Measurements from ENCODE around the gene SH3RF3. TPM values are rescaled to one million over a fixed set of nuclear protein-coding genes. Genes with fewer than 3 reads are reported as not detected.

SH3RF3 gene
- total RNA-seq, 1 donor, result 0.54 TPM

DNA sequence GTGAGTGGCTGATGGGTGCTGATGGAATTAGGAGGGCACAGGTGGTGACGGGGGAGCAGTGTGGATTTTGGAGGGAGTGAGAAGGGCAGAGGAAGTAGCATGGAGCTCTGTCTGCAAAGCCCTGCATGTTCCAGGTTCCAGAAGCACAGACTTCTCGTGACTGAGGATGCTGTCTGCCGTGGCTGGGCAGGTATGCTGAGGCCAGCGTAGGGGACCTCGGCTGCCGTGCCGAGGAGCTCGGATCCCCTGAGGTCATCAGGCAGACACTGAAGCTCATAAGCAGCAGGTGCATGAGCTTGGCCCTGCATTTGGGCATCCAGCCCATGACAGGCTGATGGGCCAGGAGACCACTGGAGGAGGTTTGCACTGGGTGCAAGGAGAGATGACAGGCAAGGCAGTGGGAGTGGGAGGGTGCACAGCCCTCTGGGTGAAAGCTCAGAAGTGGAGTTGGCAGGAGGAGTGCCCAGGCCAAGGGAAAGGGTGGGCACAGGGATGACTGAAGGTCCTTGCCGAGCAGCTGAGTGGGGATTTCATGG is 215.3 kb downstream of the SH3RF3 start:
- no peak for DNase-seq (ENCODE audit: low read depth in 2 of 3, low spot score in 2 of 3)

DNA sequence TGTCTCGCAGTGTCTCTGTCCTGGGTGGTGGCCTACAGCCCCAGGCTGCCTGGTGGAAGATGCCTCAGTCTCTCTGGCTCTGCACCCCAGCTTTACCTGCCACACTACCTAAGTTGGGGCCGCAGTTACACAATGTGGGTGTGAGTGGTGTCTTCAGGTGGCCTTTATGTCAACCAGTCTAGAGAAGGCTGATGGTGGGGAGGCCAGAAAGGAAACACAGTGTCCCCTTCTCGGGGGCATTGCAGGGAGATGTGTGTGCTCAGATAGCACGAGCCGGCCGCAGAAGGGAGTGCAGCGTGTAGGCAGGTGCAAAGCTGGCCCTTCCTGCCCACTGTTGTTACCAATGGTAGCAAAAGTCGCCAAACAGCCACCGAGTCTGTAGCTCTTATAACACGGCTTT is 216.1 kb downstream of the SH3RF3 start:
- no peak for DNase-seq (ENCODE audit: low read depth in 2 of 3, low spot score in 2 of 3)

DNA sequence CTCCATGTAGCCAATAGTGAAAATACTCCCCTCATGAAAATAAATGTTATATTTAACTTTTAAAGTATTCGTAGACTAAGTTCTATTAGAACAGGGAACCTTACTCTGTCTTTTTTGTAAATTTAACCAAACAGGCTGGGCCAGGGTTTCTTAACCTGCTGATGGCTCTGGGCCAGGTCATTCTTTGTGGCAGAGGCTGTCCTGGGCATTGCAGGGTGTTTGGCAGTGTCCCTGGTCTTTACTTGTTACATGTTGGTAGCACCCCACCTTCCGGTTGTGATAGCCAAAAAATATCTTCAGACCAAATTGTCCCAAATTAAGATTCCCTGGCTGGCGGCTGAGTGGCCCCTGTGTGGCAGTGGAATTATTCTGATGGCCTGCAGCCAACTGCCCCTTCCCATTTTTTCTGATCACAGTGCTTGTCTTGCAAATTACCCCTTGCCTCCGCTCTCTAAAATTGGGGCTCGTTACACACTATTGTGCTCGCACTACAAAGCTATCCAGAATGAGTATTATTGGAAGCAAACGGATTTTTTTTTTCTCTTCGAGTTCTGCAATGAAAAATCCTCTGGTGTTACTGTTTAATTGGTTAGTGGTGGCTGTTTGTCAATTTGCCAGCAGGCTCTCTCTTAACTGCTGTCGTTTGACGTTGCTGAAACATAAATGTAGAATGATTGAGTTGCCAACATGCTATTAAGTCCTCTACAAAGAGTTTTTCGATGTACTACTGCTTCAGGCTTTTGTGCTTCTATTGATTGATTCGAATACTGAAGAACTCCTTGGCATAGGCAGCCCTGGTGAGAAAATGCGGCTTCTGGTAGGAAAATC is 216.9 kb downstream of the SH3RF3 start:
- DNase-seq (ENCODE audit: low read depth in 2 of 3, low spot score in 2 of 3), result no peak

DNA sequence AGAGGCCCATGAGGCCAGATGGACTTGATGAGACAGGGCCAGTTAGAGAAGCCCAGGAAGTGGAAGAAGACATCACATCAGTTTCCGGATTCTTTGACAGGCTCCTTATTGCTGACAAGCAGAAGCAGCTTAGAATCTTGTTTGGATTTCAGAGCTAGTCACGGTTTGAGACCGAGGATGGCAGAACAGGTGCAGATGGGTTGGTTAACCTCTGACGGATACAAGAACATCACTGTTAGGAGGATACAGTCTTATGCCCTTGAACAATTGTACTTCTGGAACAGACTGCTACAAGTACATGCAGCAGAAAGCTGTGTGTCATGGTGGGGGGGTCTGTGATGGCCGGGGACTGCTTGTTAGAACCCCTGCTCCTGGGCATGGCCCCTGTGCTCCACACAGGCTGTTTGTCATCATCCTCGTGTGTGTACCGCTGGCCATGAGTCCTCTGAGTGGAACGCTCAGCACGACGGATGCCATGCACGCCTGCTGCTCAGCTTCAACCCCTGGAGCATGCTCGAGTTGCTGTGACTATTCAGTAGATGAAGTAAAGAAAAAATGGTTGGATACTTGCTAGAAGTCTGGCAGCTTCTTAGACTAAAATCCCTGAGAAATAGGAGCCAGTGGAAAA is 217.7 kb downstream of the SH3RF3 start:
- DNase-seq (ENCODE audit: low read depth in 2 of 3, low spot score in 2 of 3), result no peak

DNA sequence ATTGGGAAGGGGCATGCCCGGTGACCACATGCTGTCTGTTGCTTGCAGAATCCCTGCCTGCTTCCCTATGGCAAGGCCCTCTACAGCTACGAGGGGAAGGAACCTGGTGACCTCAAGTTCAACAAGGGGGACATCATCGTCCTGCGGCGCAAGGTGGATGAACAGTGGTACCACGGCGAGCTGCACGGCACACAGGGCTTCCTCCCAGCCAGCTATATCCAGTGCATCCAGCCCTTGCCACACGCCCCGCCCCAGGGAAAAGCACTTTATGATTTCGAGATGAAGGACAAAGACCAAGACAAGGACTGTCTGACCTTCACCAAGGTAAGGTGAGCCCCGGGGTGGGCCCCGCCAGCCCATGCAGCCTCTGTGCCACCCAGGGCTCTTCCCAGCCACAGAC is 218.6 kb downstream of the SH3RF3 start:
- no peak for DNase-seq (ENCODE audit: low read depth in 2 of 3, low spot score in 2 of 3)

DNA sequence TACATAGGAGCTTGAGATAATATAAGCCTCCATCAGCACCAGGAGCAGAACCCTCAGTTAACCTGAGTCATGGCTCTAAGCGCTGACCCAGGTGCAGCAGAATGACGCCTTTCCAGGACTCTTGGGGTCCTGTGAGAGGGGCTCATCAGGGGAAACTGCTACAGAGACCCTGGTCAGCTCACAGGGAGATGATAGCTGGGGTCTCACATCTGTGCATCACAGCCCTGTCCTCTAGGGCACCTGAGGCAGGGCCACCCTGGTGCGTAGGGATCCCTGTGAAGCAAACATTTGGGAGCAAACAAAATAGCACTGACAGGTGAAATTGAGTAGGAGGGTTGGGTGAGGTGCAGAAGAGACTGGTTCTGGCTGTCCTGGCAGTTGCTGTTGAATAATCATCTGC is 219.2 kb downstream of the SH3RF3 start:
- no peak for DNase-seq (ENCODE audit: low read depth in 2 of 3, low spot score in 2 of 3)

DNA sequence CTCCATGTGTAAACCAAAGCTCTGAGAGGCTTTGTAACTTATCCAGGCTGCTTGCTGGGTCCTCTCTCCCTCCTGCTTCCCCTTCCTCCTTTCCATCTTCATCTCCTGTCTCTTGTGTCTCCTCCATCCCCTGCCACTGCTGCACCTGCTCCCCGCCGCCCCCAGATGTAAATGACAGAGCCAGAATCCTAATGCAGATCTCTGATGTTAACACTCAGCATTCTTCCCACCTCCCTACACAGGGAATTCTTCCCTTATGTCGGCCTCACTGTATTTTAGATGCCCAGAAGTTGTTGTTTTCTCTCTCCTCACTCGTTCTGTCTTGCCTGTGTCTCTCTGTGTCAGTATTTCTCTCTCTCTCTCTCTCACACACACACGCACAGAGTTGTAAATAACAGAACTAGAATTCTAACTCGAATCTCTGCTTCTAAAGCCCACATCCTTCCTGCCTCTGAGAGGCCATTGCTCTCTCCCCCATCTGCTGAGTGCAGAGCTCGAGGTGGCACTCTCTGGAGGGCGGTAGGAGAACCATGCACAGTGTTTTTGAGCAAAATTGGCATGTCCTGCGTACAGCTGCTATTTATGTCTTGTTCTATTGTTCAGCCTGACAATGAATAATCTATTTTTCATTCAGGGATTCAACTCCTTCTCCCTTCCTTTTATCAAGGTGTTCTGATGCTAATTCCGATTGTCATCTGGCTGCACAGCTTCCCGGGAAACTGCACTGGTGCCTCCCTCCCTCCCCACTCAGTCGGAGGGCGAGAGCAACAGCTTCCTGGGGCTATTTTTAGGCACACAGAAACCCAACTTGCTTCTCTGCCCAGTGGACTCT is 219.9 kb downstream of the SH3RF3 start:
- peak; percentile 30 to 90 (median 71) for DNase-seq (ENCODE audit: low read depth in 2 of 3, low spot score in 2 of 3)

DNA sequence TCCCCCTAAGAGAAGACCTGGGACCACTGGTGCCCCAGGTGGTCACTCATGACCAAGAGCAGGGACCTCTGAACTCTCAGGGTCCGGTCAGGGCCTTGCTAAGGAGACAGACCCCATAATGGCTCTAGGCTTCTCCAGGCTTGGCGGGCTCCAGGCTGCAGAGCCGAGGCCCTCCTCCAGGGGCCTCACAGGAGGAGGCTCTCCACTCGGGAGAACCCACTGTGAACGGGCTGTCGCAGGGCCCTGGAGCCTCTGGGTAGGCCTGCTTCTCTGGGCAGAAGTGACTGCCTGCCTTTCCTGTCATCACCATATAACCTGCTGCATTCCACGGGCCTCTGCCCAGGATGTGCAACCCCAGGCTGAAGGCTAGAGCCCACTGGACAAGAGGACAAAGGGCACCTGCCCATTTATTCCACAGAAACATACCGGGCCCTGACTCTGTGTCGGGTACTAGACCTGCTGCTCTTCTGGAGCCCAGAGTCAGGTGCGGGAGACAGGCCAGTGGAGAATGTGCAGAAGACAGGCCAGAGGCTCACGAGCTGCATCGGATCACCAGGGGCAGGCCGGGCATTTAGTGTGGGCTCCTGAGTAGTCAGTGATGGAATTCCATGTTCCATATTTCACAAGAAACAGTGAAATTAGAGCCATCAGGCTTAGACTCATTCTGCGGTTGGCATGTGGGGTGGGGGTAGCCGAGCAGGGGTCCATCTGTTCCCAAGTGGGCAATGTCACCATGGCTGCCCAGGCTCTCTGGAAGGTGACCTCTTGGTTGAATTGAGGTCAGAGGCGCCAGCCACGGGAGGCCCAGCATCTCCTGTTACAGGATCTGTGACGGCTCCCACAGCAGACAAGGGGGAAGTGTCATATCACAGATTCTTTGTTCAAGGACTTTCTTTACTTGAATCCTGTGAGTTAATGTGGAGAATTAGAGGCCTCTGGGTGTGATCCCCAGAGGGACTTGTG is 220.8 kb downstream of the SH3RF3 start:
- DNase-seq (ENCODE audit: low read depth in 2 of 3, low spot score in 2 of 3), result no peak

DNA sequence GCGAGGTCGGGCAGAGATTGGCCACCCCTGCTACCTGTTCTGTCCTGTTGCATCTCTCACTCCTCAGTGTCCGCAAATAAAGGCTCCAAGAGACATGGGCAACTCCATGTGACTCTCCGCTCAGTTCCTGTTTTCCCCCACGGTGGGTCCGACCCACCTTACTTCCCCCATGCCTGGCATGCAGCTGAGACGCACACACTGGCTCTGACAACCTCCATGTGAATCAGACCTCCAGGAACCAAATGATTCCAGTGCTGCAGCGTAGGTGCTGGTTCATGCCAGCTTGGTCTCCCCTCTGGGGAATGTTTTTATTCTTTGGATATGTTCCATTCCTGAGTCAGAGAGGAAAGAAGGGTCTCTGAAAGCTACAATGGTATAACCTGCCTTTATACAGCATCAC is 221.5 kb downstream of the SH3RF3 start:
- DNase-seq (ENCODE audit: low read depth in 2 of 3, low spot score in 2 of 3), result peak in 1 of 3 donors; percentile 23

DNA sequence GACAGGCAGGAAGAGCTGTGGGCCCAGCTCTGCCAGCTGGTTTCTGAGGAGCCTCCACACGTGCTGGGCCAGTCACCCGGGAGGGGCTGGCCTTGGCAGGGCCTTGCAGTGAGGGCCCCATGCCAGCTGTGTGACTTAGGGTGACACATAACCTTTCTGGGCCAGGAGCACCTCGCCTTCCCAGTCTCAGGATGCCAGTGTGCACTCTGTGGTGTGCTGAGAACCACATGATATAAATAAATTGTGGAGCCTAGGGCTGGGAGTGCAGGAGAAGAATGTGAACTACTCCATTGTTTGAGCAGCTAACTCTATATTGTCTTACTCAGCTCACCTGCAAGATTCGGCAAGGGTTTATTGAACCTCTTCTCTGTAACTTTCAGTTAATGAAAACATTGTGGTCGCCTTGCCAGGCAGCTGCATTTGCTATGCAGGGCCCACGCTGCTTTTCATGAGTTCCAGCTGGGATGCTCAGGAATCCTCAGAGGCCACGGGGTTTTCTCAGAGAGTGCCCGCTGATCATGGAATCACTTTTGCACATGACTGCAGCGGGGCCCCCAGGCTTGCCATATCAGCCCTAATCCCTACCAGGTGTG is 222.3 kb downstream of the SH3RF3 start:
- peak in 1 of 3 donors; percentile 29 for DNase-seq (ENCODE audit: low read depth in 2 of 3, low spot score in 2 of 3)

DNA sequence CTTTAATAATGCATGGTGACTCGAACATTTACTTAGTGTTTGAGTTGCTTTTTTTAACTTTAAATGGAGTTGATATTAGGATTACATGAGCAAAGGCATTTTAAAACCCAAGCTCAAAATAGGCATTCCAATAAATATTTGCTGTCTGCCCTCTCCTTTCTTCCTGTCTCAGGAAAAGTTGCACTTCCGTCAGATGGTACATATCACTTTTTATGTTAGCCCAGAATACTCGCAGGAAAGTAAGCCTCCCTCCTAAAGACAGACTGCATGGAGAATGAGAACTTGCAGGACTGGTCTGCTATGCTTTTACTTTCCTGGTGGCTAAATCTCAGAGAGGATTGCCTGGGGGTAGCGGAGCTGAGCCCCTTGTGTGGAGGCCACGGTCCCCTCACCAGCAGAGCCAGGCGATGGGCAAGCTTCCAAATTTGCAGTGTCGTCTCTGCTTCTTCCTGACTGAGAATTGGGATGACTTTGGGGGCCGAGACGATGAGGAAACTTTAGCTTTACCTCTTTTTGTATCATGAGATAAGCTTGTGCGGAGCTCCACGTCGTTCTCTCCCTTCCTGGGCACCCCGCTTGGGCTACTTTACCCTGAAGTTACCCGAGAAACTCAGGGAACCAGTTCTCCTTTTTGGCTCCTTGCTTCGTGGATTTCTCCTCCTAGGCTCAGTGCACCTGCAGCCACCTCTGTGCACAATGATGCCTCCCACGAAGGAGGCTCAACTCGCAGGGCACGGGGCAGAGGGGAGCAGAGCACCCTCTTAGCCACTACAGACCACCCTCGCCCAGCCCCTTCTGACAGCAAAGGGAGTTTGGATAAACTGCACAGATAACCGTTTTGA is 223.3 kb downstream of the SH3RF3 start:
- no peak for DNase-seq (ENCODE audit: low read depth in 2 of 3, low spot score in 2 of 3)

DNA sequence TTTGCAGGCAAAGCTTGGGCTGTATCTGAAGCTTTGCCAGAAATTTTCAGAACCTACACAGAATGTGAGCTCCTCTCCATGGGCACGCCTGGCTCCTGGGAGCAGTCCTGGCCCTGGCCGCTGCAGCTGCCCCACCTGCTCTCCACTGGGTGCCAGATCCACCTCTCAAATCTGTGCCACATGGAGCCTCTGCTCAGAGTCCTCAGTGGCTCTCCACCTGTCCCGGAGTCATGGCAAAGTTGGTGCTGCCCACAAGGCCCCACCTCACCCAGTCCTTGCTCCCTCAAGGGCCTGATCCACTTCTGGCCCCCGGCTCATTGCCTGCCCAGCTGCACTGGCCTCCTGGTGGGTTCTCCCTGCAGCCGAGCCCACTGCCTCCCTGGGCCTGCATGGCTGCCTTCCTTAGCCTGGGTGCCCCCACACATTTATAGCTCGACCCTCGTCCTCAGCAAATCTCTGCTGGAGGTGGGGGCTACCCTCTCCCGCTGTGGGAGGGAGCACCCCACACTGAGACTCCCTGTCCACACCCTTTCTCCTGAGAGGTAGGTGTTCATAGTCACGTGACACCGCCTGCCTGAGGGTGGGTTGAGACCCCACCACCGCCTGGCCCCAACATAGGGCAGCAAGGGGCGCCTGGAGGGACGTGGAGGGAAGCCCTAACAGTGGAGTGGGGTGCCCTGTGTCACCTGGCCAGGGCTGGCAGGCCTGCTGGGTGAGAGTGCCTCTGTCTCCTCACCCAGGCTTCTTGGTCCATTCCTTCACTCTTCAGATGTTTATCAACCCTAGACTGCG is 224.1 kb downstream of the SH3RF3 start:
- DNase-seq (ENCODE audit: low read depth in 2 of 3, low spot score in 2 of 3), result no peak

DNA sequence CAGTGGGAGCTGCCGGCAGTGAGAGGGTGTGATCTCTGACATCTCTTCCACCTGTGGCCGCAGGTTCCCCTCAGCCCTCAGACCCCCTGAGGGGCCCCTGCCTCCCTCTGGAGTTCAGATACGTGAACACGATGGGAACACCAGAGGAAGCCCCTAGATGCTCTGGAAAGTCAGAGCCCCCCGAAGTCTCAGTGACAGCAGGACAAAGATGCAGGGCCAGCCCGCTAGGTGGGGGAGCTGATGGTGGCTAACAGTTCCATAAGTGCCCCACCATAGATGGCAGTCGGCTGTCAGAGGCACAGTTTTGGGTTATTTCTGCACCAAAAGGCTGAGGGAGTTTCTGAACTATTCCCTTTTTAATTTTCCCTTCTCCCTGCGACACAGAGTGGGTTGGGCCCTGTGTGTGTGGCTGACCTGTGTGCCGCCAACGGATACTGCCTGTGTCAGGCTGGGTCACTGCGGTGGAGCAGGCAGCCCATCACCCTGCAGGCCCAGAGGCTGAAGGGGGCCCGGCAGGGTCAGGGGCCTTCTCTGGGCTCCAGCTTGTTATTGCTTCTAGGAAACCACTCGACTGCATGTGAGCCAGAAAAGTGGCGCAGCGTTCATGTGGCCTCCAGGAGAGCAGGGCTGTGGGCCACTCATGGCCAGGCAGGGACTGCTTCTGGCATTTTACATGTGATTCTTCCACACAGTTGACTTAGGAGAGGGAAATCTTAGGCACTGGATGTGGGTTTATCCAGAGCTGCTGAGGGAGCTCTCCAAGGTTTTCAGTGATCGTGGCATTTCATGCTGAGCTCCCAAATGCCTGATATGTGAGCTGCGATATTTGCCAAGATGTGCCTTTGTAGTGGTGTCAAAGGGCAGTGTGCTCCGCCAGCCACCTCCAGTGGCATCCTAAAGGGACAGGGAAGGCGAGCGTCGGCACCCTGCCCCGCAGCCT is 225.1 kb downstream of the SH3RF3 start:
- DNase-seq (ENCODE audit: low read depth in 2 of 3, low spot score in 2 of 3), result no peak

DNA sequence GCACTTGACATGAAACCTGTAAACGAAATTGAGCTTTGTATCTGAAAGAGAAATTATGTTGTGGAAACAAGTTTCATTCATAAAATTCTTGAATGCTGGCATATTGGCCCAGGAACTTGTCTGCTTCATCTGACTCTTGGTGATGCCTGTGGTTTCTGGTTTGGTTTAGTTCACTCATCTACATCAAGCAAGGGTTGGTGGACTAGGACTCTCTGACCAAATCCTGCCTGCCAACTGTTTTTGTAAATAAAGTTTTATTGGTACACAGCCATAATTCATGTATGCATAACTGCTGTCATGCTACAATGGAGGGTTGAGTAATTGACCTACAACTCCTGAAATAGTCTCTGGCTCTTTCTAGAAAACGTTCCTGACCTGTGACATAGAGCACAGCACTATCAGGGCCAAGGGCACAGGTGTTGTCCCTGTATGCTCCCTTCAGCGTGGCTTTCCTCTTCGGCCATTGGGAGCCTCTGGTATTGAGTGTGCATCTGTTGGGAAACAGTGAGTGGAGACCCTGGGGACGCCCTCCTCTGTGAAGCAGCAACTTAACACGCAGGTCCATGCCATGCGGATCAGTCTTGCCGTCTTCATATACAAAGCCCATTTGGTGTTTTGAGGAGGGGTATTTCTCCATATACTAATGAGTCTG is 226.3 kb downstream of the SH3RF3 start:
- DNase-seq (ENCODE audit: low read depth in 2 of 3, low spot score in 2 of 3), result no peak

DNA sequence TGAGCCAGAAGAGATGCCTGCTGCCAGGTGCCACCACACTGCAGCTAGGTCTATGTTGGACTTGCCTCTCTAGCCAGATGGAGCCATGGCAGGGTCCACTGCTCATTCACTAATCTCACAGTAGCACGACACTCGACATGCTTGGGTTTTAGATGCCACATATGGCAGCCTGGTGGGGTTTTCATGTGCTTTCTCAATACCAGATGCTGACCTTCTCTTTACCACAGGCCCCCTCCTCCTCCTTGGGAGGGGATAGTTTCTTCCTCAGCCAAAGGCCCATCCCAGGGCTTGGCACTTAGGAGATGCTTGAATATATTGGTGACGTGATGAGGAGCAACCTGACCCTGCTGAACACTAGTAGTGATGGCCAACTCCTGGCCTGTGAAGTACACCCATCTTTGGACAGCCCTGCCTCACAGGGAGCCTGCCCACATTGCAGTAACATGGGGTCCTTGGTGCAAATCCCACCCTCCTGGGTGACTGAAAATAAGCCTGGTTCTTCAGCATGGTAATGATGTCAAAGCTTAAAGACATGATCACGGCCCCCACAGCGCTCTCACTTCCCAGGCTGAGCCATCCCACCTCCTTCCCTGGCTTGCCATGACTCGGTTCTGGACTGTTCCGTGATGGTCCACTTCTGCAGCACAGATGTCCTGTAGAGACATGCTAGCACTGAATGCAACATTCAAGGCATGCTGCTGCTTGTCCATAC is 227.5 kb downstream of the SH3RF3 start:
- no peak for DNase-seq (ENCODE audit: low read depth in 2 of 3, low spot score in 2 of 3)

DNA sequence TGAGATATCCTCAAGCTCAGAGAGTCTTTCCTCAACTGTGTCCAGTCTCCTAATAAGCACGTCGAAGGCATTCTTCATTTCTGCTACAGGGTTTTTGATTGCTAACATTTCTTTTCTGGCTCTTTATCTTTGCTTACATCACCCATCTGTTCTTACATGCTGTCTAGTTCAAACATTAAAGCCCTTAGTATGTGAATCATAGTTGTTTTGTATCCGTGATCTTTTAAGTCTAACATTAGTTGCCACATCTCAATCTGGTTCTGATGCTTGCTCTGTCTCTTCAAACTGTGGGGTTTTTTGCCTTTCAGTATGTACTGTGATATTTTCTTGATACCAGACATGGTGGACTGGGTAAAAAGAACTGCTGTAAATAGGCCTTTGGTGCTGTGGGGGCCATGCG is 235.2 kb downstream of the SH3RF3 start:
- DNase-seq (ENCODE audit: low read depth in 2 of 3, low spot score in 2 of 3), result no peak
